ENCODE results near the gene ADAMTSL3.

The ADAMTSL3 gene

GRCh38 chr15:83616840-83617239, 37.1 kb upstream of the ADAMTSL3 start:
- no peaks in the 10 kb centered on the region; the same call in 1 of the 2 replicates for H3K27me3 ChIP-seq (ENCODE audit: low read length)
- H3K9ac ChIP-seq (ENCODE audit: low read length): no peak overlapping the region
- H3K79me2 ChIP-seq (ENCODE audit: insufficient read depth, low read length): no peaks in the 10 kb centered on the region
- TF ChIP-seq EZH2phosphoT487 (conservative IDR thresholded peaks at IDR 0.05; ENCODE audit: low read length): no peak
- TF ChIP-seq CTCF (IDR thresholded peaks at IDR 0.05; ENCODE audit: insufficient read depth, low read length, poor library complexity, severe bottlenecking): no peak
- H3F3A ChIP-seq (ENCODE audit: insufficient read depth): no peaks in the 10 kb centered on the region
- no peaks in the 10 kb centered on the region for H3K36me3 ChIP-seq (ENCODE audit: low read length)
- no peak overlapping the region for H2AFZ ChIP-seq (ENCODE audit: low read depth, low read length, severe bottlenecking)
- no peak overlapping the region for H3K4me2 ChIP-seq (ENCODE audit: low read depth, low read length, poor library complexity, severe bottlenecking)
- no peaks in the 10 kb centered on the region for H3K9me2 ChIP-seq (replicated peaks; ENCODE audit: insufficient read depth, low read length)
- no peak overlapping the region for H3K27ac ChIP-seq (ENCODE audit: low read depth, low read length)
- no peaks in the 10 kb centered on the region for H4K20me1 ChIP-seq (ENCODE audit: low read depth, low read length)
- no peaks in the 10 kb centered on the region for H3K9me3 ChIP-seq (ENCODE audit: insufficient read depth, low read length)
- H3K4me3 ChIP-seq (ENCODE audit: insufficient read depth, low read length, poor library complexity, severe bottlenecking): no peak overlapping the region

GRCh38 chr15:83626171-83626802, 27.6 kb upstream of the ADAMTSL3 start:
- Histone ChIP-seq H4K20me1 (ENCODE audit: low read depth, low read length) (no peaks in the 10 kb centered on the region), H2AFZ (ENCODE audit: low read depth, low read length, severe bottlenecking) (no peak overlapping the region), H3K36me3 (ENCODE audit: low read length) (no peaks in the 10 kb centered on the region), H3K27ac (ENCODE audit: low read depth, low read length) (no peak overlapping the region), H3K4me2 (ENCODE audit: low read depth, low read length, poor library complexity, severe bottlenecking) (no peak overlapping the region), H3F3A (ENCODE audit: insufficient read depth) (no peaks in the 10 kb centered on the region), H3K9me2 (replicated peaks; ENCODE audit: insufficient read depth, low read length) (no peaks in the 10 kb centered on the region), H3K27me3 (ENCODE audit: low read length) (no peaks in the 10 kb centered on the region), H3K79me2 (ENCODE audit: insufficient read depth, low read length) (no peaks in the 10 kb centered on the region), H3K9ac (ENCODE audit: low read length) (no peak overlapping the region), H3K4me3 (ENCODE audit: insufficient read depth, low read length, poor library complexity, severe bottlenecking) (no peak overlapping the region), H3K9me3 (ENCODE audit: insufficient read depth, low read length) (no peaks in the 10 kb centered on the region)
- no peak for TF ChIP-seq CTCF (IDR thresholded peaks at IDR 0.05; ENCODE audit: insufficient read depth, low read length, poor library complexity, severe bottlenecking)
- TF ChIP-seq EZH2phosphoT487 (conservative IDR thresholded peaks at IDR 0.05; ENCODE audit: low read length): no peak

GRCh38 chr15:83631534-83631933, 22.4 kb upstream of the ADAMTSL3 start:
- Histone ChIP-seq H3K36me3 (ENCODE audit: low read length) (no peaks in the 10 kb centered on the region), H2AFZ (ENCODE audit: low read depth, low read length, severe bottlenecking) (no peak overlapping the region), H3K4me3 (ENCODE audit: insufficient read depth, low read length, poor library complexity, severe bottlenecking) (no peak overlapping the region), H3K79me2 (ENCODE audit: insufficient read depth, low read length) (no peaks in the 10 kb centered on the region), H3F3A (ENCODE audit: insufficient read depth) (no peaks in the 10 kb centered on the region), H3K27ac (ENCODE audit: low read depth, low read length) (no peak overlapping the region), H3K9me2 (replicated peaks; ENCODE audit: insufficient read depth, low read length) (no peaks in the 10 kb centered on the region), H3K9me3 (ENCODE audit: insufficient read depth, low read length) (no peaks in the 10 kb centered on the region), H3K9ac (ENCODE audit: low read length) (no peak overlapping the region), H3K4me2 (ENCODE audit: low read depth, low read length, poor library complexity, severe bottlenecking) (no peak overlapping the region), H4K20me1 (ENCODE audit: low read depth, low read length) (no peaks in the 10 kb centered on the region), H3K27me3 (ENCODE audit: low read length) (no peaks in the 10 kb centered on the region)
- no peak for TF ChIP-seq CTCF (IDR thresholded peaks at IDR 0.05; ENCODE audit: insufficient read depth, low read length, poor library complexity, severe bottlenecking)
- no peak for TF ChIP-seq EZH2phosphoT487 (conservative IDR thresholded peaks at IDR 0.05; ENCODE audit: low read length)

Data from SU-DHL-6 (cell line).